CD14-positive monocyte (primary cell): ENCODE measurements around the gene GTF3C1. TPM values are rescaled to one million over a fixed set of nuclear protein-coding genes. Genes with fewer than 3 reads are reported as not detected.

Experiments
- DNase-seq, 3 donors: peaks; one replicate each; pipeline ENCODE4 v3.0.0-alpha.2; 2011 to 2022
- H2AFZ ChIP-seq: 2 replicates; pipeline ENCODE4 v1.6.0; 2012; ENCODE audit warnings: mild to moderate bottlenecking, low read depth, low read length, inconsistent platforms; ENCODE audit not compliant: insufficient read depth, poor library complexity, severe bottlenecking
- H3K27ac ChIP-seq, 2 donors: 1 replicate in 1 of 2; 2 replicates in 1 of 2; pipeline ENCODE4 v1.5.1; 2012 to 2013; ENCODE audit warnings: low read length in 2 of 2, control low read depth in 1 of 2, inconsistent platforms in 1 of 2, low read depth in 1 of 2, mild to moderate bottlenecking in 1 of 2
- H3K27me3 ChIP-seq, 2 donors: one replicate each; pipeline versions ENCODE4 v1.6.0 to v1.6.1; 2011 to 2013; ENCODE audit warnings: low read length in 2 of 2; ENCODE audit not compliant: control insufficient read depth in 2 of 2, insufficient read depth in 2 of 2
- H3K36me3 ChIP-seq, 2 donors: replicated peaks in 1 of 2; 1 replicate in 1 of 2; 2 replicates in 1 of 2; pipeline versions ENCODE4 v1.5.1 to v1.6.1; 2012 to 2013; ENCODE audit warnings: low read length in 2 of 2, control low read depth in 1 of 2, inconsistent platforms in 1 of 2, mild to moderate bottlenecking in 1 of 2; ENCODE audit not compliant: insufficient read depth in 2 of 2, control insufficient read depth in 1 of 2
- H3K4me1 ChIP-seq, 2 donors: 1 replicate in 1 of 2; 2 replicates in 1 of 2; pipeline versions ENCODE4 v1.5.1 to v1.6.1; 2012 to 2013; ENCODE audit warnings: low read length in 2 of 2, control low read depth in 1 of 2, inconsistent platforms in 1 of 2, mild to moderate bottlenecking in 1 of 2, moderate library complexity in 1 of 2; ENCODE audit not compliant: insufficient read depth in 2 of 2, control insufficient read depth in 1 of 2
- H3K4me2 ChIP-seq: replicated peaks from 2 replicates; pipeline ENCODE3; 2012; ENCODE audit warnings: low read length, moderate library complexity, mild to moderate bottlenecking; ENCODE audit not compliant: poor library complexity, severe bottlenecking; ENCODE audit errors: extremely low read depth
- H3K4me3 ChIP-seq, 3 experiments: fragments of 200-600 bp in 1 of 3; sonication (generic) in 1 of 3; replicated peaks in 1 of 3; 1 replicate in 2 of 3; 2 replicates in 1 of 3; pipeline ENCODE4 v1.5.1; 2011 to 2013; ENCODE audit warnings: low read length in 3 of 3, mild to moderate bottlenecking in 3 of 3, control low read depth in 2 of 3, low read depth in 2 of 3, inconsistent platforms in 1 of 3, moderate library complexity in 1 of 3
- H3K79me2 ChIP-seq: 2 replicates; pipeline ENCODE4 v1.6.0; 2012; ENCODE audit warnings: mild to moderate bottlenecking, control low read depth, inconsistent platforms, low read length, moderate library complexity; ENCODE audit not compliant: insufficient read depth
- H3K9ac ChIP-seq: 2 replicates; pipeline ENCODE4 v1.6.0; 2017; ENCODE audit warnings: low read length, mild to moderate bottlenecking; ENCODE audit not compliant: insufficient read depth, poor library complexity, severe bottlenecking
- H3K9me3 ChIP-seq, 2 donors: replicated peaks in 1 of 2; 1 replicate in 1 of 2; 2 replicates in 1 of 2; pipeline versions ENCODE4 v1.5.1 to v1.6.1; 2012 to 2013; ENCODE audit warnings: low read length in 2 of 2, control low read depth in 1 of 2; ENCODE audit not compliant: control insufficient read depth in 1 of 2, insufficient read depth in 1 of 2
- H4K20me1 ChIP-seq: 2 replicates; pipeline ENCODE4 v1.6.0; 2012; ENCODE audit warnings: mild to moderate bottlenecking, low read length, control low read depth, moderate library complexity; ENCODE audit not compliant: insufficient read depth
- H3K27ac Mint-ChIP-seq, 7 donors: one replicate each; pipeline ENCODE4 v1.8.0; 2020; ENCODE audit warnings: mild to moderate bottlenecking in 7 of 7, mixed read lengths in 7 of 7, moderate library complexity in 6 of 7, inconsistent platforms in 2 of 7
- H3K27me3 Mint-ChIP-seq, 3 donors: one replicate each; pipeline ENCODE4 v1.8.0; 2021 to 2022; ENCODE audit warnings: low read depth in 3 of 3, mild to moderate bottlenecking in 3 of 3, mixed read lengths in 3 of 3, moderate library complexity in 3 of 3, inconsistent platforms in 1 of 3
- H3K36me3 Mint-ChIP-seq, 2 donors: one replicate each; pipeline ENCODE4 v1.8.0; 2020; ENCODE audit warnings: mixed read lengths in 2 of 2, inconsistent platforms in 1 of 2, mild to moderate bottlenecking in 1 of 2
- H3K4me1 Mint-ChIP-seq: one replicate; pipeline ENCODE4 v1.8.0; 2020; ENCODE audit warnings: mild to moderate bottlenecking, mixed read lengths
- H3K4me3 Mint-ChIP-seq, 2 donors: one replicate each; pipeline ENCODE4 v1.8.0; 2020; ENCODE audit warnings: mild to moderate bottlenecking in 2 of 2, mixed read lengths in 2 of 2, moderate library complexity in 1 of 2
- H3K9me3 Mint-ChIP-seq, 7 donors: one replicate each; pipeline ENCODE4 v1.8.0; 2020 to 2022; ENCODE audit warnings: mixed read lengths in 7 of 7, mild to moderate bottlenecking in 6 of 7, moderate library complexity in 6 of 7, inconsistent platforms in 2 of 7
- CTCF ChIP-seq: fragments of 200-600 bp; IDR thresholded peaks from one replicate; pipeline ENCODE4 v1.8.0; 2022; ENCODE audit warnings: antibody characterized with exemption, mild to moderate bottlenecking
- WGBS: methylation state at CpG from one replicate; pipeline ENCODE4 v1.1.5; 2013; ENCODE audit warnings: missing lambda C conversion rate; ENCODE audit not compliant: insufficient coverage; 5-methylcytosine and 5-hydroxymethylcytosine counted together
- intact Hi-C, 2 donors: fragments of 100-400 bp; cut with micrococcal nuclease; formaldehyde crosslinking; loops; one replicate each; pipeline versions ENCODE4 v1.15.0 to v1.15.1; 2023
- polyA plus RNA-seq, 3 donors: library from polyadenylated mRNA; depleted of rRNA in 1 of 3; unstranded in 2 of 3; stranded (reverse) in 1 of 3; fragments of 300-500 nt in 2 of 3; fragments of >200 nt in 1 of 3; fragmentation: Illumina TruSeq in 2 of 3; gene quantifications; 1 replicate in 2 of 3; 2 replicates in 1 of 3; pipeline ENCODE4 v1.2.3, GENCODE V29; 2012 to 2021

The GTF3C1 gene
- polyA plus RNA-seq, 3 donors = 7.0 to 22.0 (median 12.8) TPM

- Mint-ChIP-seq H3K27ac (peak overlapping the region in 2 of 7 donors; percentile 54 to 62), H3K9me3 (peaks cover 0 to 2% (median 0%) of the 10 kb centered on the region in 7 donors), H3K27me3 (peaks cover 0 to 1% (median 0%) of the 10 kb centered on the region in 3 donors), H3K36me3 (peaks cover 60 to 67% of the 10 kb centered on the region in 2 donors), H3K4me1 (peaks cover 19% of the 10 kb centered on the region), H3K4me3 (no peak overlapping the region)
- H3K79me2 ChIP-seq = peaks cover 25% of the 10 kb centered on the region
- no peak overlapping the region for H2AFZ ChIP-seq
- 100% methylated on average over 4 of the region's 4 CpGs for WGBS
- peaks cover 59 to 65% of the 10 kb centered on the region in 2 donors for H3K36me3 ChIP-seq
- H4K20me1 ChIP-seq = peaks cover 15% of the 10 kb centered on the region
- no peak for DNase-seq
- no peak overlapping the region for H3K4me2 ChIP-seq
- H3K27ac ChIP-seq = no peak overlapping the region
- H3K4me1 ChIP-seq = peaks cover 10 to 12% of the 10 kb centered on the region in 2 donors
- H3K27me3 ChIP-seq = no peaks in the 10 kb centered on the region
- no peaks in the 10 kb centered on the region for H3K9me3 ChIP-seq
- H3K9ac ChIP-seq = no peak overlapping the region
- H3K4me3 ChIP-seq = no peak overlapping the region
- intact Hi-C loops = loop anchor here in 1 of 2 donors (10.0 kb wide), 1 partner anchor 340 kb away; the partner anchor contains the start of gene KDM8
- TF ChIP-seq CTCF = no peak
Observed at GRCh38 chr16:27544671-27545070, 5.0 kb downstream of the GTF3C1 start.

- no peak overlapping the region for H3K4me3 ChIP-seq
- no peak for TF ChIP-seq CTCF
- intact Hi-C loops = loop anchor here in 1 of 2 donors (10.0 kb wide), 1 partner anchor 339 kb away; the partner anchor contains the start of gene KDM8
- H3K9ac ChIP-seq = no peak overlapping the region
- H3K79me2 ChIP-seq = peaks cover 19% of the 10 kb centered on the region
- Mint-ChIP-seq H3K4me3 (no peak overlapping the region), H3K4me1 (peaks cover 13% of the 10 kb centered on the region), H3K27me3 (peaks cover 0 to 1% (median 0%) of the 10 kb centered on the region in 3 donors), H3K36me3 (peaks cover 68 to 76% of the 10 kb centered on the region in 2 donors), H3K9me3 (peaks cover 0 to 2% (median 0%) of the 10 kb centered on the region in 7 donors), H3K27ac (peak overlapping the region in 1 of 7 donors; percentile 67)
- no peak overlapping the region for H3K27ac ChIP-seq
- peaks cover 67 to 74% of the 10 kb centered on the region in 2 donors for H3K36me3 ChIP-seq
- 96% methylated on average over 3 of the region's 3 CpGs for WGBS
- peaks cover 4 to 7% of the 10 kb centered on the region in 2 donors for H3K4me1 ChIP-seq
- DNase-seq = no peak
- H2AFZ ChIP-seq = no peak overlapping the region
- no peak overlapping the region for H3K4me2 ChIP-seq
- no peaks in the 10 kb centered on the region for H3K9me3 ChIP-seq
- H4K20me1 ChIP-seq = peaks cover 20% of the 10 kb centered on the region
- no peaks in the 10 kb centered on the region for H3K27me3 ChIP-seq
Observed at GRCh38 chr16:27543801-27544200, 5.9 kb downstream of the GTF3C1 start.
